ENCODE data around the gene PGPEP1.
"Not testable (repeated sequence)": the region's sequence is repeated elsewhere in the genome, so short reads cannot be mapped to it uniquely, and the experiment has no call there.

The PGPEP1 gene

GRCh38 chr19:18364826-18365528 is 24.6 kb downstream of the PGPEP1 start:
- peak; percentile 95 for DNase-seq (ENCODE audit: low spot score)

- no peak for DNase-seq (ENCODE audit: low spot score)
Observed at GRCh38 chr19:18366021-18366435, 25.6 kb downstream of the PGPEP1 start.

- DNase-seq (ENCODE audit: low spot score): no peak
Observed at GRCh38 chr19:18368504-18369222, 28.3 kb downstream of the PGPEP1 start.

- DNase-seq (ENCODE audit: low spot score): no peak
Observed at GRCh38 chr19:18373407-18373891, 33.1 kb downstream of the PGPEP1 start.

- peak; percentile 98 for DNase-seq (ENCODE audit: low spot score)
Observed at GRCh38 chr19:18373892-18374629, 33.7 kb downstream of the PGPEP1 start.

- DNase-seq (ENCODE audit: low spot score): no peak
Observed at GRCh38 chr19:18377026-18377425, 36.6 kb downstream of the PGPEP1 start.

GRCh38 chr19:18379803-18380747 is 39.7 kb downstream of the PGPEP1 start:
- peak; percentile 50 for DNase-seq (ENCODE audit: low spot score)

GRCh38 chr19:18380843-18381242 is 40.4 kb downstream of the PGPEP1 start:
- no peak for DNase-seq (ENCODE audit: low spot score)

- DNase-seq (ENCODE audit: low spot score): not testable (repeated sequence)
Observed at GRCh38 chr19:18383622-18384021, 43.2 kb downstream of the PGPEP1 start.

GRCh38 chr19:18384775-18385174 is 44.4 kb downstream of the PGPEP1 start:
- DNase-seq (ENCODE audit: low spot score): no peak

GRCh38 chr19:18385359-18385674 is 44.9 kb downstream of the PGPEP1 start:
- DNase-seq (ENCODE audit: low spot score): no peak

- DNase-seq (ENCODE audit: low spot score): peak; percentile 78
Observed at GRCh38 chr19:18385675-18386542, 45.5 kb downstream of the PGPEP1 start, which contains the start of gene GDF15. GDF15 (plus strand) TSS chr19:18386158; CDS start chr19:18386190, 32 bp downstream.

- peak; percentile 50 for DNase-seq (ENCODE audit: low spot score)
Observed at GRCh38 chr19:18386543-18387271, 46.3 kb downstream of the PGPEP1 start.

GRCh38 chr19:18388100-18388959 is 47.9 kb downstream of the PGPEP1 start:
- peak; percentile 89 for DNase-seq (ENCODE audit: low spot score)

- no peak for DNase-seq (ENCODE audit: low spot score)
Observed at GRCh38 chr19:18388960-18389725, 48.7 kb downstream of the PGPEP1 start.

GRCh38 chr19:18389726-18390064 is 49.3 kb downstream of the PGPEP1 start:
- DNase-seq (ENCODE audit: low spot score): no peak

GRCh38 chr19:18390065-18390907 is 49.9 kb downstream of the PGPEP1 start:
- no peak for DNase-seq (ENCODE audit: low spot score)

Measured in hepatic stellate cell (primary cell).